SK-N-SH (cell line): ENCODE data around the gene USP4. TPM values are rescaled to one million over a fixed set of nuclear protein-coding genes. Genes with fewer than 3 reads are reported as not detected.
A peak's percentile ranks its signal among the peaks of the same experiment; 100 is the strongest.
"Not testable (repeated sequence)": the region's sequence is repeated elsewhere in the genome, so short reads cannot be mapped to it uniquely, and the experiment has no call there.

Experiments
- CTCF ChIA-PET: fragments of 300-600, 350-600 bp; formaldehyde crosslinking; extraction: SDS; loops from one replicate; lab custom pipeline; 2021; lab: Yijun Ruan, JAX
- POLR2A ChIA-PET: fragments of 350-600 bp; sonication (Branson Sonifier 250); formaldehyde crosslinking; extraction: SDS; loops from one replicate; lab custom pipeline; 2020; ENCODE audit warnings: antibody characterized with exemption, inconsistent platforms; lab: Yijun Ruan, JAX
- DNase-seq: peaks from one replicate; pipeline ENCODE4 v3.0.0; 2012
- H2AFZ ChIP-seq: fragments of 200-600 bp; sonication (generic); 2 replicates; pipeline ENCODE4 v1.8.1; 2016; ENCODE audit warnings: antibody characterized with exemption, mild to moderate bottlenecking, low read depth
- H3F3A ChIP-seq: fragments of 200-600 bp; sonication (generic); replicated peaks from 2 replicates; pipeline ENCODE3; 2016; ENCODE audit warnings: antibody characterized with exemption, mild to moderate bottlenecking; ENCODE audit not compliant: insufficient read depth
- H3K27ac ChIP-seq, 2 experiments: fragments of 200-500 bp in 1 of 2; fragments of 200-600 bp in 1 of 2; sonication (Bioruptor generic) in 1 of 2; sonication (generic), shearing (Covaris generic) in 1 of 2; 2 replicates each; pipeline versions ENCODE4 v1.5.1 to v1.6.1; 2014 to 2016; ENCODE audit warnings: low read depth in 2 of 2, inconsistent platforms in 1 of 2, low read length in 1 of 2, mild to moderate bottlenecking in 1 of 2, mixed read lengths in 1 of 2
- H3K27me3 ChIP-seq: fragments of 200-600 bp; sonication (generic), shearing (Covaris generic); 2 replicates; pipeline ENCODE4 v1.6.1; 2016; ENCODE audit warnings: mixed run types; ENCODE audit not compliant: insufficient read depth
- H3K36me3 ChIP-seq, 2 experiments: fragments of 200-500 bp in 1 of 2; fragments of 200-600 bp in 1 of 2; sonication (Bioruptor generic) in 1 of 2; sonication (generic) in 1 of 2; replicated peaks in 1 of 2; 2 replicates each; pipeline versions ENCODE3 to v1.5.1; 2014 to 2016; ENCODE audit warnings: low read length in 1 of 2, mild to moderate bottlenecking in 1 of 2; ENCODE audit not compliant: insufficient read depth in 2 of 2, control insufficient read depth in 1 of 2
- H3K4me1 ChIP-seq, 2 experiments: fragments of 200-500 bp in 1 of 2; fragments of 200-600 bp in 1 of 2; sonication (Bioruptor generic) in 1 of 2; sonication (generic), shearing (Covaris generic) in 1 of 2; 2 replicates each; pipeline versions ENCODE4 v1.5.1 to v1.6.1; 2014 to 2016; ENCODE audit warnings: low read depth in 1 of 2, low read length in 1 of 2, mixed run types in 1 of 2; ENCODE audit not compliant: insufficient read depth in 2 of 2, control insufficient read depth in 1 of 2
- H3K4me2 ChIP-seq: fragments of 200-600 bp; sonication (generic), shearing (Covaris generic); 2 replicates; pipeline ENCODE4 v1.6.1; 2017; ENCODE audit warnings: mixed run types
- H3K4me3 ChIP-seq, 2 experiments: fragments of 200-500 bp in 1 of 2; fragments of 200-600 bp in 1 of 2; sonication (Bioruptor generic) in 1 of 2; sonication (generic), shearing (Covaris generic) in 1 of 2; 2 replicates each; pipeline versions ENCODE4 v1.5.1 to v1.8.1; 2014 to 2016; ENCODE audit warnings: low read depth in 2 of 2, inconsistent platforms in 1 of 2, low read length in 1 of 2, mild to moderate bottlenecking in 1 of 2, mixed read lengths in 1 of 2, moderate library complexity in 1 of 2
- H3K79me2 ChIP-seq: fragments of 200-600 bp; sonication (generic); 2 replicates; pipeline ENCODE4 v1.8.1; 2017; ENCODE audit warnings: mild to moderate bottlenecking; ENCODE audit not compliant: insufficient read depth
- H3K9ac ChIP-seq: fragments of 200-600 bp; sonication (generic); 2 replicates; pipeline ENCODE4 v1.6.1; 2017; ENCODE audit warnings: mixed run types
- H3K9me2 ChIP-seq: fragments of 200-600 bp; sonication (generic); 2 replicates; pipeline ENCODE4 v1.6.1; 2017; ENCODE audit warnings: mixed run types
- H3K9me3 ChIP-seq: fragments of 200-600 bp; sonication (generic); 2 replicates; pipeline ENCODE4 v1.6.1; 2017; ENCODE audit warnings: mixed run types, mild to moderate bottlenecking, moderate library complexity
- H4K20me1 ChIP-seq: fragments of 200-600 bp; sonication (generic); 2 replicates; pipeline ENCODE4 v1.6.1; 2017; ENCODE audit warnings: mild to moderate bottlenecking, mixed run types; ENCODE audit not compliant: insufficient read depth
- ELF1 ChIP-seq: IDR thresholded peaks from 2 replicates; pipeline ENCODE4 v1.4.0; 2012
- GATA2 ChIP-seq: sonication (generic); formaldehyde crosslinking; IDR thresholded peaks from 2 replicates; pipeline ENCODE4 v1.5.0; 2020; ENCODE audit warnings: mild to moderate bottlenecking, missing genetic modification reagents
- MXI1 ChIP-seq: IDR thresholded peaks from 2 replicates; pipeline ENCODE4 v1.6.1; 2012; ENCODE audit warnings: mild to moderate bottlenecking, low read depth, low read length, improper control_type of control experiment
- NFIC ChIP-seq: IDR thresholded peaks from 2 replicates; pipeline ENCODE4 v1.4.0; 2012; ENCODE audit warnings: borderline replicate concordance
- POLR2AphosphoS5 ChIP-seq: IDR thresholded peaks from 2 replicates; pipeline ENCODE4 v1.6.1; 2012; ENCODE audit warnings: low read depth, low read length
- RCOR1 ChIP-seq: fragments of 150-350 bp; IDR thresholded peaks from 2 replicates; pipeline ENCODE4 v1.6.1; 2017; ENCODE audit warnings: antibody characterized with exemption, low read length
- RFX5 ChIP-seq: IDR thresholded peaks from 2 replicates; pipeline ENCODE4 v1.6.1; 2012; ENCODE audit warnings: mild to moderate bottlenecking, improper control_type of control experiment, low read length
- RXRA ChIP-seq: IDR thresholded peaks from 2 replicates; pipeline ENCODE4 v1.4.0; 2012; ENCODE audit warnings: low read depth, mild to moderate bottlenecking, borderline replicate concordance
- TCF12 ChIP-seq: IDR thresholded peaks from 2 replicates; pipeline ENCODE4 v1.4.0; 2012
- TEAD4 ChIP-seq: IDR thresholded peaks from 2 replicates; pipeline ENCODE4 v1.4.0; 2012; ENCODE audit warnings: mild to moderate bottlenecking, borderline replicate concordance; ENCODE audit not compliant: insufficient read depth
- WGBS: methylation state at CpG from one replicate; pipeline ENCODE4 v1.1.6; 2017; ENCODE audit warnings: low lambda C conversion rate; 5-methylcytosine and 5-hydroxymethylcytosine counted together
- polyA plus RNA-seq, 3 experiments: library from polyadenylated mRNA; depleted of rRNA; stranded (reverse); fragments of >200 nt; gene quantifications; 2 replicates each; pipeline ENCODE4 v1.2.3, GENCODE V29; 2012
- TF ChIP-seq, protein P1 (sequence below): IDR thresholded peaks from 2 replicates; pipeline ENCODE4 v1.4.0; 2012; ENCODE audit warnings: low read depth, borderline replicate concordance
- TF ChIP-seq, protein P2 (sequence below): IDR thresholded peaks from 2 replicates; pipeline ENCODE4 v1.4.0; 2012; ENCODE audit warnings: low read depth, borderline replicate concordance
- TF ChIP-seq, protein P3 (sequence below): fragments of 150-350 bp; IDR thresholded peaks from 2 replicates; pipeline ENCODE4 v1.6.1; 2017; ENCODE audit warnings: antibody characterized with exemption, low read length, low read depth, borderline replicate concordance

The USP4 gene
- polyA plus RNA-seq, 1 of the 3 experiments (the other 2 are of a cell fraction) = 33.2 TPM

DNA sequence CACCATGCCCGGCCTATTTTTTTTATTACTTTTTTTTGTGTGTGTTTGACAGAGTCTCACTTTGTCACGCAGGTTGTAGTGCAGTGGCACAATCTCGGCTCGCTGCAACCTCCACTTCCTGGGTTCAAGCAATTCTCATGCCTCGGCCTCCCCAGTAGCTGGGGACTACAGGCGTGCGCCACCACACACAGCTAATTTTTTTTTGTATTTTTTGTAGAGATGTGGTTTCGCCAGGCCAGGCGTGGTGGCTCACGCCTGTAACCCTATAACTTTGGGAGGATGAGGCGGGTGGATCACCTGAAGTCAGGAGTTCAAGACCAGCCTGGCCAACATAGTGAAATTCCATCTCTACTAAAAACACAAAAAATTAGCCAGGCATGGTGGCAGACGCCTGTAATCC is 8.5 kb upstream of the USP4 start:
- H3K79me2 ChIP-seq, H3K4me2 ChIP-seq, H3K36me3 ChIP-seq, H4K20me1 ChIP-seq, H3K9ac ChIP-seq, H2AFZ ChIP-seq, H3K27ac ChIP-seq, DNase-seq, H3K4me3 ChIP-seq, POLR2A ChIA-PET, H3K27me3 ChIP-seq, H3K9me2 ChIP-seq, H3K4me1 ChIP-seq, H3K9me3 ChIP-seq: not testable (repeated sequence)
- 96% methylated on average over 12 of the region's 12 CpGs for WGBS
- CTCF ChIA-PET = interaction anchor here (1.3 kb wide), 1 partner anchor 9 kb away, joined by 3 read pairs; the partner anchor contains the start of gene USP4
- H3F3A ChIP-seq = peaks cover 28% of the 10 kb centered on the region

DNA sequence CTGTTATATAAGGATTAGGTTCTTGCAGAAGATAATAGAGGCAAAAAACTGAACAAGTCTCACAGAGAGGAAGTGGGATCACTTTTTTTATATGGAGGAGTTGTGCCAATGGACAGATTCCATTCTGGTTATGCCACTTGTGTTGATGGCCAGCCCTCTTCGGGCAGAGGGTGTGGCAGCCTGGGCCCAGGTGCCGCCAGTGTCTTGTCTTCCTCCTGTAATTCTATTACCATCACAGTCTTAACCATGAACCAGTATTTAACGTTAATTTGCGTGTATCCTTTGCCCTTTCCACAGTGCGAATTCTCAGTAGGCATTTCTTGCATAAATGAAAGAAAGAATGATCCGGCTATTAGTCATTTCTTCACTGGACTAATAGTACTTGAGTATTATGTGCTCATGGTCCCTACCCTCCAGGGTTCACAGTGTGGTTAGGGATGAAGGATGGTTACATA is 7.0 kb upstream of the USP4 start:
- 85% methylated on average over 6 of the region's 6 CpGs for WGBS
- Histone ChIP-seq H3K27ac (peak overlapping the region in 1 of 2 experiments; percentile 32; a peak in 1 of 4 replicates), H3K4me2 (peak overlapping the region; percentile 10; the same call in 1 of the 2 replicates)

More for the DNA sequence above, 7.0 kb upstream of the USP4 start:
- CTCF ChIA-PET = interaction anchor here (0.8 kb wide), 1 partner anchor 213 kb away, joined by 3 read pairs; no protein-coding TSS in a partner anchor
- Histone ChIP-seq H3K79me2 (no peaks in the 10 kb centered on the region), H3K9me3 (no peaks in the 10 kb centered on the region), H3K9ac (no peak overlapping the region), H3K4me3 (no peak overlapping the region), H3K36me3 (no peaks in the 10 kb centered on the region), H3F3A (peaks cover 17% of the 10 kb centered on the region), H3K9me2 (no peaks in the 10 kb centered on the region)
- POLR2A ChIA-PET = no interaction called here
- TF ChIP-seq TEAD4 (no peak), RFX5 (no peak), GATA2 (no peak), RCOR1 (no peak), NFIC (no peak), RXRA (no peak), ELF1 (no peak), MXI1 (no peak), POLR2AphosphoS5 (no peak), TCF12 (no peak)
- TF ChIP-seq, protein P1, sequence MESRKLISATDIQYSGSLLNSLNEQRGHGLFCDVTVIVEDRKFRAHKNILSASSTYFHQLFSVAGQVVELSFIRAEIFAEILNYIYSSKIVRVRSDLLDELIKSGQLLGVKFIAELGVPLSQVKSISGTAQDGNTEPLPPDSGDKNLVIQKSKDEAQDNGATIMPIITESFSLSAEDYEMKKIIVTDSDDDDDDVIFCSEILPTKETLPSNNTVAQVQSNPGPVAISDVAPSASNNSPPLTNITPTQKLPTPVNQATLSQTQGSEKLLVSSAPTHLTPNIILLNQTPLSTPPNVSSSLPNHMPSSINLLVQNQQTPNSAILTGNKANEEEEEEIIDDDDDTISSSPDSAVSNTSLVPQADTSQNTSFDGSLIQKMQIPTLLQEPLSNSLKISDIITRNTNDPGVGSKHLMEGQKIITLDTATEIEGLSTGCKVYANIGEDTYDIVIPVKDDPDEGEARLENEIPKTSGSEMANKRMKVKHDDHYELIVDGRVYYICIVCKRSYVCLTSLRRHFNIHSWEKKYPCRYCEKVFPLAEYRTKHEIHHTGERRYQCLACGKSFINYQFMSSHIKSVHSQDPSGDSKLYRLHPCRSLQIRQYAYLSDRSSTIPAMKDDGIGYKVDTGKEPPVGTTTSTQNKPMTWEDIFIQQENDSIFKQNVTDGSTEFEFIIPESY = no peak
- TF ChIP-seq, protein P2, sequence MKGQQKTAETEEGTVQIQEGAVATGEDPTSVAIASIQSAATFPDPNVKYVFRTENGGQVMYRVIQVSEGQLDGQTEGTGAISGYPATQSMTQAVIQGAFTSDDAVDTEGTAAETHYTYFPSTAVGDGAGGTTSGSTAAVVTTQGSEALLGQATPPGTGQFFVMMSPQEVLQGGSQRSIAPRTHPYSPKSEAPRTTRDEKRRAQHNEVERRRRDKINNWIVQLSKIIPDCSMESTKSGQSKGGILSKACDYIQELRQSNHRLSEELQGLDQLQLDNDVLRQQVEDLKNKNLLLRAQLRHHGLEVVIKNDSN = no peak
- TF ChIP-seq, protein P3, sequence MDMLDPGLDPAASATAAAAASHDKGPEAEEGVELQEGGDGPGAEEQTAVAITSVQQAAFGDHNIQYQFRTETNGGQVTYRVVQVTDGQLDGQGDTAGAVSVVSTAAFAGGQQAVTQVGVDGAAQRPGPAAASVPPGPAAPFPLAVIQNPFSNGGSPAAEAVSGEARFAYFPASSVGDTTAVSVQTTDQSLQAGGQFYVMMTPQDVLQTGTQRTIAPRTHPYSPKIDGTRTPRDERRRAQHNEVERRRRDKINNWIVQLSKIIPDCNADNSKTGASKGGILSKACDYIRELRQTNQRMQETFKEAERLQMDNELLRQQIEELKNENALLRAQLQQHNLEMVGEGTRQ = no peak
- TF ChIP-seq, all 33 proteins: peak for 0
- no peaks in the 10 kb centered on the region for H4K20me1 ChIP-seq
- no peaks in the 10 kb centered on the region for H3K27me3 ChIP-seq
- DNase-seq = no peak
- H2AFZ ChIP-seq = peak overlapping the region; percentile 93
- H3K4me1 ChIP-seq = peaks cover 0 to 9% of the 10 kb centered on the region in 2 experiments; a peak in 1 of 4 replicates
